Inflammatory macrophage treated with lipopolysaccharide for 4 hours (primary cell): ENCODE measurements around the gene MYO9A.
"Not testable (repeated sequence)": the region's sequence is repeated elsewhere in the genome, so short reads cannot be mapped to it uniquely, and the experiment has no call there.

Experiments used
- DNase-seq: peaks from one replicate; pipeline ENCODE4 v3.0.0-alpha.2; 2020

The MYO9A gene

GRCh38 chr15:72034859-72035650 lies 82.9 kb downstream of the MYO9A start:
- no peak for DNase-seq

GRCh38 chr15:72034351-72034750 lies 83.6 kb downstream of the MYO9A start:
- DNase-seq: no peak

- DNase-seq: no peak
Observed at GRCh38 chr15:72033711-72034110, 84.2 kb downstream of the MYO9A start.

GRCh38 chr15:72033285-72033684 lies 84.7 kb downstream of the MYO9A start:
- DNase-seq: no peak

DNA sequence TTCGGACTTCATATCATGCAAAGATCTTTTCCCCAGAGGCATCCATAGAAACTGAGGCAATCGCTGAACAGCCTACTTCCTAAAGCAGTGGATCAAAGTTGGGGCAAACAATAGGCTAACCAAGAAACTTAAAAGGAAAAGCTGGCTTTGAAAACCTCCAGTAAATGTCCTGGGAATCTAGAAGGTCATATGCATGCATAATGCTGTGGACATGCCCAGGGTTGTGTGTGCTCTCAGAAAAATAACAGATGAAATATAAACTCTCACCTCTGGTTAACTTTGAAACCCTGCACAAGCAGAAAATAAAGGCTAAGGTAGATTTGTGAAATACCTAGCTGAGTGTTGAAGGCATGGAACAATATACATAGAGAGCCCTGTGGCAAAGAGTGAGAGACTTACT lies 96.3 kb downstream of the MYO9A start:
- DNase-seq: no peak

DNA sequence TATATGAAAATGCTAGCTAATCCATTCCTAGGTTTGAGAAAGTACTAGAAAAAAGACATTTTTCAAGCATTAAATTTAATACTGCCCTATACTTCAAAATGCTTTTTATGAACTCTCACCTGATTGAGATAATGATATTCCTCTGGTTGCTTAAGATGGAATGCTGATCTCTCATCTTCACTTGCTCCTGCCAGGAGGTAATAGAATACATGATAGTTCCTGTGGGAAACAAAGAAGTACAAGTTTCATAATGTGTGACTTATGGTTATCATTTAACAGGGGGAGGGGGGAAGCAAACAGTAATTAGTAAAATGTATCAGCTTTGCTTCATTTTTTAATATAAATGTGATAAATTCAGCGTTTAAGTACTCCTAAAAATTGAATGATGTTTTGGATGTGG lies 97.2 kb downstream of the MYO9A start:
- DNase-seq: no peak

GRCh38 chr15:72014555-72014954 lies 103.4 kb downstream of the MYO9A start:
- DNase-seq: not testable (repeated sequence)

GRCh38 chr15:72013703-72014102 lies 104.2 kb downstream of the MYO9A start:
- DNase-seq: no peak

DNA sequence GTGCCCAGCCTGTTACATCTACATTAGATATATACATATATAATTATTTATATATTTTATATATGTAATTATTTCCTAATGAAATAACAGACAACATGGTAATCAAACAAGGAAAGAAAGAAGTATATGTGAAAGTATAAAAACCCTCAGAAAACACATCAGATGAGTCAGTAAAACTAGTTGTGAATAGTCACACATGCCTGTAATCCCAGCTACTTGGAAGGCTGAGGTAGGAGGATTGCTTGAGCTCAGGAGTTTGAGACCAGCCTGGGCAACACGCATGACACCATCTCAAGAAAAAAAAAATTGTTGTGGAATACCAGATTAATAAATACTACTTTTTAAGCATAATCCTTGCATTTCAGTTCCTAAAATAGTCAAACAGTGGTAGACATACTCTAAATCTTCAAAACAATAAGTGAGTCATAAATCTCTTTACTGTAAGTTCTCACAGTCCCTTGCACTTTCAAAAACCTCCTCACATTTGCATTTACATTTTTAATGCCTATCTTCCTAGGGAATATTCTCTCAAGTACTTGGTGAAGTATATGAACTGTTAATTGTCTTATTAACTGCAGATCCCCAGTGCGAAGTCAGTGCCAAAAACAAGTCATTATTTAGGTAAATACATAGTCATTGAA lies 106.5 kb downstream of the MYO9A start:
- no peak for DNase-seq

DNA sequence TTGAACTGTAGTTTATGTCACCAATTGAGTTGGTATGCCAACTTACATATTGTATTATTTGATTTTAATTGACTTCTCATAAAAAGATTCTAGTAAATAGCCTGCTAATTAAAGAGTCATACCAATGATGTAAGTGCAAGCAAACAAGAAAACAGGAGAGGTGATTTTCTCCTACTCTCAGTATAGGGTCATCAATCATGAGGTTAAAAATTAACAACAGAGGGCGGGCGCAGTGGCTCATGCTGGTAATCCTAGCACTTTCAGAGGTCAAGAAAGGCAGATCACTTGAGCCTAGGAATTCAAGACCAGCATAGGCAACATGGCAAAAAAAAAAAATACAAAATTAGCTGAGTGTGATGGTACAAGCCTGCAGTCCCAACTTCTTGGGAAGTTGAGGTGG lies 108.7 kb downstream of the MYO9A start:
- no peak for DNase-seq

- no peak for DNase-seq
Observed at GRCh38 chr15:72006382-72006781, 111.6 kb downstream of the MYO9A start.

- no peak for DNase-seq
Observed at GRCh38 chr15:72005483-72005882, 112.5 kb downstream of the MYO9A start.

GRCh38 chr15:71999807-72000206 lies 118.1 kb downstream of the MYO9A start:
- DNase-seq: no peak

- not testable (repeated sequence) for DNase-seq
Observed at GRCh38 chr15:71998717-71999116, 119.2 kb downstream of the MYO9A start.

- DNase-seq: no peak
Observed at GRCh38 chr15:71997691-71998090, 120.3 kb downstream of the MYO9A start.

- no peak for DNase-seq
Observed at GRCh38 chr15:71975816-71976150, 142.2 kb downstream of the MYO9A start.

- DNase-seq: no peak
Observed at GRCh38 chr15:71974211-71974610, 143.7 kb downstream of the MYO9A start.

- no peak for DNase-seq
Observed at GRCh38 chr15:71973366-71973765, 144.6 kb downstream of the MYO9A start.

DNA sequence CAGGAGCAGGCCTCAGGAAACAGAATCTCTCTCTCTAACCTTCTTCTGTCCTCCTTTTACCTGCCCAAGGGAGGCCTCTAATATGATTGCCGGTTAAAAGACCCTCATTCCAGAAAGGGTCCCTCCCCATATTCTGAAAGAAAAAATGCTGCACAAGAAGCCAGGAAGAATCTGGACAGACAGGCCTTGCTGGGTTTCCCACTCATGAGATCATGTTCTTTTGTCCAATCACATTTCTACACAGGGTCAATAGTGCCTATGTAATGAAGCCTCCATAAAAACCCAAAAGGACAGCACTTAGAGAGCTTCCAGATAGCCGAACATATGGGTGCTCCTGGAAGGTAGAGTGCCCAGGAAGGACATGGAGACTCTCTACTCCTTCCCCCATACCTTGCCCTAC lies 146.0 kb downstream of the MYO9A start:
- no peak for DNase-seq

- DNase-seq: no peak
Observed at GRCh38 chr15:71970435-71970834, 147.5 kb downstream of the MYO9A start.

GRCh38 chr15:71962537-71962936 lies 155.4 kb downstream of the MYO9A start:
- no peak for DNase-seq

- DNase-seq: no peak
Observed at GRCh38 chr15:71957026-71957425, 160.9 kb downstream of the MYO9A start.

- no peak for DNase-seq
Observed at GRCh38 chr15:71951134-71951533, 166.8 kb downstream of the MYO9A start.

- no peak for DNase-seq
Observed at GRCh38 chr15:71945012-71945411, 172.9 kb downstream of the MYO9A start.

DNA sequence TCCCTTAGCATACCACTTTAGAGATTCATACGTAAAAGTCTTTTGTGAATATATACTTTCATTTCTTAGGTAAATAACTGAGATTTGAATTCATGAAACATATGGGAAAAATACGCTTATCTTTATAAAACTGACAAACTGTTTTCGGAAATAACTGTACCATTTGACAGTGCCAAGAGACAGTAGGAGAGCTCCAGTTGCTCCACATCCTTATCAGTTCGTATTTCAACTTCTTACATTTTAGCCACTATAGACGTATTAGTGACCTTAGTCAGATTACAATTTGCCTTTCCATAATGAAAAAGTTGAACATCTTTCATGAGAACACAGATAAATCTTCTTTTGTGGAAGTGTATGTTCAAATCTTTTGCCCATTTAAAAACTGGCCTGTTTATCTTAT lies 174.1 kb downstream of the MYO9A start:
- no peak for DNase-seq
